HEK293 (cell line): ENCODE results near the gene KIZ.

Experiments used
- CTCF ChIP-seq: fragments of 450-650 bp; formaldehyde crosslinking; IDR thresholded peaks from 2 replicates; pipeline ENCODE4 v1.5.1; 2016; ENCODE audit warnings: missing biosample characterization, missing genetic modification characterization
- KLF9 ChIP-seq: fragments of 450-650 bp; formaldehyde crosslinking; IDR thresholded peaks from 2 replicates; pipeline ENCODE4 v1.5.1; 2016; ENCODE audit warnings: missing biosample characterization, missing genetic modification characterization, low read depth
- MEIS1 ChIP-seq: sonication (generic); formaldehyde crosslinking; IDR thresholded peaks from 2 replicates; pipeline ENCODE4 v1.8.1; 2022; ENCODE audit warnings: missing genetic modification reagents, mild to moderate bottlenecking, borderline replicate concordance
- PRDM6 ChIP-seq: fragments of 450-650 bp; formaldehyde crosslinking; IDR thresholded peaks from 2 replicates; pipeline ENCODE4 v1.5.1; 2017; ENCODE audit warnings: missing biosample characterization, missing genetic modification characterization
- REST ChIP-seq: fragments of 450-650 bp; formaldehyde crosslinking; IDR thresholded peaks from 2 replicates; pipeline ENCODE4 v1.5.1; 2016; ENCODE audit warnings: missing biosample characterization, missing genetic modification characterization
- SCRT1 ChIP-seq: fragments of 450-650 bp; formaldehyde crosslinking; IDR thresholded peaks from 2 replicates; pipeline ENCODE4 v1.5.1; 2016; ENCODE audit warnings: missing biosample characterization, missing genetic modification characterization, borderline replicate concordance
- YY1 ChIP-seq: fragments of 450-650 bp; formaldehyde crosslinking; IDR thresholded peaks from 2 replicates; pipeline ENCODE4 v1.5.1; 2018; ENCODE audit warnings: missing biosample characterization, missing genetic modification characterization
- ZNF146 ChIP-seq: fragments of 450-650 bp; formaldehyde crosslinking; IDR thresholded peaks from 2 replicates; pipeline ENCODE4 v1.5.1; 2016; ENCODE audit warnings: missing biosample characterization, missing genetic modification characterization
- ZNF274 ChIP-seq, 2 experiments: fragments of 200-500 bp in 1 of 2; fragments of 450-650 bp in 1 of 2; sonication (Bioruptor generic) in 1 of 2; formaldehyde crosslinking in 1 of 2; IDR thresholded peaks; 2 replicates each; pipeline versions ENCODE4 v1.5.1 to v1.6.1; 2014 to 2016; ENCODE audit warnings: borderline replicate concordance in 1 of 2, inconsistent platforms in 1 of 2, low read length in 1 of 2, missing biosample characterization in 1 of 2, missing genetic modification characterization in 1 of 2
- ZNF426 ChIP-seq: fragments of 450-650 bp; formaldehyde crosslinking; IDR thresholded peaks from 2 replicates; pipeline ENCODE4 v1.5.1; 2017; ENCODE audit warnings: missing biosample characterization, missing genetic modification characterization, mild to moderate bottlenecking, inconsistent platforms, moderate library complexity
- ZNF549 ChIP-seq: fragments of 450-650 bp; IDR thresholded peaks from 2 replicates; pipeline ENCODE4 v1.5.1; 2018; ENCODE audit warnings: missing biosample characterization, missing genetic modification characterization, mild to moderate bottlenecking, inconsistent platforms, moderate library complexity
- ZNF580 ChIP-seq: fragments of 450-650 bp; formaldehyde crosslinking; IDR thresholded peaks from 2 replicates; pipeline ENCODE4 v1.5.1; 2016; ENCODE audit warnings: missing biosample characterization, missing genetic modification characterization
- ZNF785 ChIP-seq: fragments of 450-650 bp; formaldehyde crosslinking; IDR thresholded peaks from 2 replicates; pipeline ENCODE4 v1.5.1; 2016; ENCODE audit warnings: missing biosample characterization, missing genetic modification characterization
- ZSCAN5A ChIP-seq: fragments of 450-650 bp; formaldehyde crosslinking; IDR thresholded peaks from 2 replicates; pipeline ENCODE4 v1.5.1; 2016; ENCODE audit warnings: missing biosample characterization, missing genetic modification characterization

- TF ChIP-seq ZNF785 (tag by site-specific recombination) (no peak), YY1 (tag by site-specific recombination) (no peak), ZNF549 (tag by site-specific recombination) (no peak), ZNF426 (no peak), SCRT1 (tag by site-specific recombination) (no peak), CTCF (tag by site-specific recombination) (no peak), PRDM6 (tag by site-specific recombination) (no peak), REST (tag by site-specific recombination) (no peak), ZNF146 (no peak), KLF9 (tag by site-specific recombination) (no peak), ZNF580 (tag by site-specific recombination) (no peak), ZSCAN5A (tag by site-specific recombination) (no peak), MEIS1 (CRISPR knock-in tag) (no peak), ZNF274 (IDR thresholded peaks at IDR 0.05; ENCODE audit: low read length) (no peak), ZNF274 (tag by site-specific recombination; IDR thresholded peaks at IDR 0.05; ENCODE audit: borderline replicate concordance) (no peak)
These were observed 14.5 kb upstream of the KIZ start for GRCh38 chr20:21111416-21111815.
